Nephron progenitor cell (in vitro differentiated cells): ENCODE data around the gene CFAP43.

Source experiments
- DNase-seq: peaks from one replicate; pipeline ENCODE4 v3.0.0; 2021
- H3K27ac Mint-ChIP-seq: 2 replicates; pipeline ENCODE4 v1.8.0; 2021; ENCODE audit warnings: mild to moderate bottlenecking, moderate library complexity, mixed read lengths
- H3K27me3 Mint-ChIP-seq: 2 replicates; pipeline ENCODE4 v1.8.0; 2021; ENCODE audit warnings: mild to moderate bottlenecking, low read depth, mixed read lengths; ENCODE audit not compliant: poor library complexity
- H3K36me3 Mint-ChIP-seq: 2 replicates; pipeline ENCODE4 v1.8.0; 2021; ENCODE audit warnings: low read depth, mixed read lengths
- H3K4me1 Mint-ChIP-seq: 2 replicates; pipeline ENCODE4 v1.8.0; 2021; ENCODE audit warnings: mixed read lengths
- H3K4me3 Mint-ChIP-seq: 2 replicates; pipeline ENCODE4 v1.8.0; 2021; ENCODE audit warnings: mild to moderate bottlenecking, moderate library complexity, mixed read lengths
- H3K9me3 Mint-ChIP-seq: 2 replicates; pipeline ENCODE4 v1.8.0; 2021; ENCODE audit warnings: mild to moderate bottlenecking, moderate library complexity, mixed read lengths
- CTCF ChIP-seq: fragments of 200-600 bp; sonication (generic); IDR thresholded peaks from 2 replicates; pipeline ENCODE4 v1.5.0; 2021; ENCODE audit warnings: antibody characterized with exemption

CFAP43 gene

GRCh38 chr10:104209575-104210198, 22.5 kb downstream of the CFAP43 start:
- DNase-seq = peak; percentile 34
- peaks cover 10% of the 10 kb centered on the region for H3K4me1 Mint-ChIP-seq
- H3K36me3 Mint-ChIP-seq = peaks cover 8% of the 10 kb centered on the region
- no peaks in the 10 kb centered on the region for H3K27me3 Mint-ChIP-seq
- peak; percentile 62 for TF ChIP-seq CTCF
- no peaks in the 10 kb centered on the region for H3K9me3 Mint-ChIP-seq
- H3K4me3 Mint-ChIP-seq = no peak overlapping the region
- no peak overlapping the region for H3K27ac Mint-ChIP-seq

- no peaks in the 10 kb centered on the region for H3K9me3 Mint-ChIP-seq
- no peak for TF ChIP-seq CTCF
- peaks cover 19% of the 10 kb centered on the region for H3K4me1 Mint-ChIP-seq
- DNase-seq = no peak
- no peaks in the 10 kb centered on the region for H3K27me3 Mint-ChIP-seq
- no peak overlapping the region for H3K4me3 Mint-ChIP-seq
- H3K36me3 Mint-ChIP-seq = peaks cover 16% of the 10 kb centered on the region
- H3K27ac Mint-ChIP-seq = no peak overlapping the region
Observed at GRCh38 chr10:104208730-104209129, 23.4 kb downstream of the CFAP43 start.

GRCh38 chr10:104202231-104202630, 29.9 kb downstream of the CFAP43 start:
- TF ChIP-seq CTCF = no peak
- Mint-ChIP-seq H3K27ac (no peak overlapping the region), H3K9me3 (peaks cover 9% of the 10 kb centered on the region), H3K27me3 (no peaks in the 10 kb centered on the region), H3K4me1 (peaks cover 10% of the 10 kb centered on the region), H3K36me3 (peaks cover 36% of the 10 kb centered on the region), H3K4me3 (no peak overlapping the region)
- DNase-seq = no peak

- Mint-ChIP-seq H3K36me3 (peaks cover 36% of the 10 kb centered on the region), H3K4me1 (peaks cover 9% of the 10 kb centered on the region), H3K9me3 (peaks cover 9% of the 10 kb centered on the region), H3K4me3 (no peak overlapping the region), H3K27me3 (no peaks in the 10 kb centered on the region), H3K27ac (no peak overlapping the region)
- TF ChIP-seq CTCF = no peak
- DNase-seq = no peak
Observed at GRCh38 chr10:104201636-104202035, 30.5 kb downstream of the CFAP43 start.

GRCh38 chr10:104199567-104199966, 32.6 kb downstream of the CFAP43 start:
- H3K27me3 Mint-ChIP-seq = no peaks in the 10 kb centered on the region

More at GRCh38 chr10:104199567-104199966, 32.6 kb downstream of the CFAP43 start:
- H3K4me1 Mint-ChIP-seq = peaks cover 7% of the 10 kb centered on the region
- H3K27ac Mint-ChIP-seq = no peak overlapping the region
- no peak for TF ChIP-seq CTCF
- H3K36me3 Mint-ChIP-seq = peaks cover 27% of the 10 kb centered on the region
- peaks cover 9% of the 10 kb centered on the region for H3K9me3 Mint-ChIP-seq
- no peak overlapping the region for H3K4me3 Mint-ChIP-seq
- DNase-seq = no peak
